ENCODE results near the gene AAR2.

GRCh38 chr20:36281785-36282380 lies 45.6 kb downstream of the AAR2 start:
- TF ChIP-seq EZH2phosphoT487 (IDR thresholded peaks at IDR 0.05; ENCODE audit: insufficient read depth, low read depth), result no peak
- TF ChIP-seq EZH2 (IDR thresholded peaks at IDR 0.05; ENCODE audit: insufficient read depth, poor library complexity, severe bottlenecking), result no peak

Measured in GM23248 (cell line).